HG03159 (cell line): ENCODE results near the gene SRGAP1.
A peak's percentile ranks its signal among the peaks of the same experiment; 100 is the strongest.
"Not testable (repeated sequence)": the region's sequence is repeated elsewhere in the genome, so short reads cannot be mapped to it uniquely, and the experiment has no call there.

Experiments
- ATAC-seq: cut with Tn5 transposase; IDR thresholded peaks from one replicate; pipeline ENCODE4 v1.9.1; 2021; ENCODE audit warnings: mild to moderate bottlenecking, moderate library complexity; ENCODE audit not compliant: unreplicated experiment

SRGAP1 gene

GRCh38 chr12:64145226-64145625, 300.7 kb downstream of the SRGAP1 start:
- no peak for ATAC-seq

DNA sequence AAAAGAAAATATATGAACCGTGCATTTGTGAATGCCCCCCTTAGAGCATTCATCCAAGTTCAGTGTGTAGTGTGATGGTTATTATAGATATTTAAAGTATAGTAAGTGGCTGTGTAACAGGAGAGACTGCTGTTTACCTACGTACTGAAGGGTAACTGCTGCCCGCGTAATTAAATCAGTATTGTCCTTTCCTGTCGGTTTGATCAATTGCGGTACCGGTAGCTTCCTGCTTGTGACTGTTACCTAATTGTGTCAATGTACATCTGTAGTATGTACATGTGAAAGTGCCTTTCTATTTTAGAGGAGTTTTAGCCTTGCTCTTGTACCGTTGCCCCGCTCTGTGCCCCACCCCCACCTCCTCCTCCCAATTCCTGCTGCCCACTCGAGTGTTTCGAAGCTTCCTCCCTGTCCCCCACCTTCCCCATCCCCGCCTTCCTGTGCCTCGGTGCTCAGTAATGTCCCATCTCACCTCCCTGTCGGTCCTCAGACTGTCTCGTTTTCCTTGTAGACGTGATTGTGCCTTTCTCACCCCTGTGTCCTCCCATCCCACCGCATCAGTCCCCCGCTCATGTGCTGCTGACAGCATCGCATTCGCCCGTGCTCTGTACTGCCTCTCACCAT, 302.6 kb downstream of the SRGAP1 start:
- no peak for ATAC-seq

DNA sequence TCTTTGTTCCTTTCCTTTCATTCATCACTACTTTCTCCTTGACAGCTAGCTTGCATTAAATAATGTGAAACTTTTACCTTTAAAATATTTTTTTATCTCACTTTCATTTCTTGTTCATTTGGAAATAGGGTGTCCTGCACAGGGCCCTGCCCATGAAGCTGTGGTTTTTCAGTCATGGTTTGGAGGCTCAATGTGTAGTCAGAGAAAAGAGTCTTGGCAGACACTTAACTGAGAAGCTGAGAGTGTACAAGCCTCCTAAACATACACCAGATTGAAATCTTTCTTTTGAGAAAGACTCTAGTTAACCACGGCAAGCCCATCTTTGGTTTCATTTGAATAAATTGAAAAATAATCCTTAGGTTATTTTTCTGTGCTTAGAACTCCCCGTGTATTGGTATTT, 303.4 kb downstream of the SRGAP1 start:
- ATAC-seq = no peak

DNA sequence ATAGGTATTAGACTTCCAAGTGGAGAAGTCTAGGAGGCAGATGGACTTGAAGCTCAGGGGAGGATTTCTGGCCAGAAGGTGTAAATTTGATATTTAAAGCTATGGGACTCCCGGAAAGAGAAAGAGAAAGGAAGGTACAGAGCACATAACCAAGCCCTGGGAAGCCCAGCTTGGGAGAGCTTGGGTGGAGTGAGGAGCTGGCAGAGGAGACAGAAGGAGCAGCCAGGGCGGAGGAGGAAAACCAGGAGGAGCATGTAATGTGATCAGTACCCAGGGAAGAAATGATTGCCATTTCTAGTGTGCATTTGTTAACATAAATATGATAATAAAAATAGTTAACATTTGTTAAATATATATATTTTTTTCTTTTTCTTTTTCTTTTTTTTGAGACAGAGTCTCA, 310.2 kb downstream of the SRGAP1 start:
- no peak for ATAC-seq

DNA sequence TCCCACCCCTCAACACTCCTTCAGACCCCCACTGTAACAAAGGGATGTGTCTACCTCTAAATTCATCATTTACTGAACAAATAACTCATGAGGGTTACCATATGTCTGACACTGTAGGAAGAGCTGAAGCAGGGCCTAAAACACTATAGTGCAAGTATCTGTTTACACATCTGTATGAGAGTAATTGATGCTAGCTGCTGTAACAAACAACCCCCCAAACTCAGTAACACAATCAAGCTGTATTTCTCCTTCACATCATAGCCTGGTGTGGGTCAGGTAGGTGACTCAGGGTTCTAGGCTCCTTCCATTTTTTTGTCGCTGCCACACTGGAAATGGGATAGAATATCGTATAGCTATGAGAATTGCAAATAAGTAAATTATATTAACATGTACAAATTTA, 312.6 kb downstream of the SRGAP1 start:
- no peak for ATAC-seq

DNA sequence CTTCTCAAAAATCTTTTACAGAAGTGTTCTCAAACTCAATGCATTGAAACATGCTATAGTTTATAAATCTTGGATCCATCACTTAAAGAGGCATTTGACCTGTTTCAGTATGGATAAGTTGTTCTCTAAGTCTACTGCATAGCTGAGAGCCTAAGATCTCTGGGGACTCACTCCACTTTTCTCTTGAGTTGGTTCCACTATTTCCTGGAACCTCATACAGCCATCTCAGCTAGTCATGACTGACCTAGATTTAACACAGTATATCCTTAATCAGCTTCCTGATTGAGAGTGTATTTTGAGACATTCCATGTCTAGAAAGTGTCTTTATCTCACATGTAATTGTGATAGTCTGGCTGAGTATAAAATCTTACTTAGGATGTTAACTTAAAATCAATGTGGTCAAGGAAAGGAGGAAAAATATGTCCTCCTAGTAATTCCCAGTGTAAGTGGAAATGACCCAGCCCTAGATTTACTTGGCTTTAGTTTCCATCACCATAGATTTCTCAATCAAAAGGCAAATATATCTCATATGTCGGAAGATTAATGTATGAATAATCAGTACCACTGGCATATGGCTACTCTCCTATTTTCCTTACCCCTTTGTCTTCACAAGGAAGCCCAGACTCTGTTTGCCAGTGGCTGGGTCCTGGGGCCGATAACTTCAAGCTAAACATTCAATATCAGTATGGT, 315.7 kb downstream of the SRGAP1 start:
- no peak for ATAC-seq

GRCh38 chr12:64160711-64161060, 316.2 kb downstream of the SRGAP1 start:
- ATAC-seq = no peak

DNA sequence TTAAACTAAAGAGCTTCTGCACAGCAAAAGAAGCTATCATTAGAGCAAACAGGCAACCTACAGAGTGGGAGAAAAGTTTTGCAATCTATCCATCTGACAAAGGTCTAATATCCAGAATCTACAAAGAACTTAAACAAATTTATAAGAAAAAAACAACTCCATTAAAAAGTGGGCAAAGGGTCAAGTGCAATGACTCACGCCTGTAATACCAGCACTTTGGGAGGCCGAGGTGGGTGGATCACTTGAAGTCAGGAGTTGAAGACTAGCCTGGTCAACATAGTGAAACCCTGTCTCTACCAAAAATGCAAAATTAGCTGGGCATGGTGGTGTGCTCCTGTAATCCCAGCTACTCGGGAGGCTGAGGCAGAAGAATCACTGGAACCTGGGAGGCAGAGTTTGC, 322.1 kb downstream of the SRGAP1 start:
- not testable (repeated sequence) for ATAC-seq

DNA sequence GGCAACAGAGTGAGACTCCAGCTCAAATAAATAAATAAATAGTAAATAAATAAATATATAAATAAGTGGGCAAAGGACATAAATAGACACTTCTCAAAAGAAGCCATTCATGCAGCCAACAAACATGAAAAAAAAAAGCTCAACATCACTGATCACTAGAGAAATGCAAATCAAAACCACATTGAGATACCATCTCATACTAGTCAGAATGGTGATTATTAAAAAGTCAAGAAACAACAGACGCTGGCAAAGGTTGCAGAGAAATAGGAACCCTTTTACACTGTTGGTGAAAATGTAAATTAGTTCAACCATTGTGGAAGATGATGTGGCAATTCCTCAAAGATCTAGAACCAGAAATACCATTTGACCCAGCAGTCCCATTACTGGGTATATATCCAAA, 322.5 kb downstream of the SRGAP1 start:
- not testable (repeated sequence) for ATAC-seq

DNA sequence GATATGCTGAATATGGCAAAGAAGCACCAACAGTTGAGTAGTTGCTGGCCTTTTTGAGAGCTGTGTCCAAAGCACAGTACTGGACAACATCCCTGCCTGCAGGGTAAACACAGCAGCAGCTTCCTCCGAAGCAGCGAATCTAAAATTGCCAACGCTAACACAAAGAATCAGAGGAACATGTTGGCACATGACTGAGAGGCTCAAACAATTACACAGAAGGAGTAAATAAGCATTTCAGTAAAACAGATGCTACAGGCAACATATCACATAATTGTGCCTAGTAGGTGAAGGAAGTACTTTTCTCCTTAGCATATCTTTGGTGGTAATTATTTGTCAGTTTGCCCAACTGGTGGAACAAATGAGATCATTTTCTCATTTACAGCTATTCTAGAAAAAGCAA, 325.5 kb downstream of the SRGAP1 start:
- no peak for ATAC-seq

DNA sequence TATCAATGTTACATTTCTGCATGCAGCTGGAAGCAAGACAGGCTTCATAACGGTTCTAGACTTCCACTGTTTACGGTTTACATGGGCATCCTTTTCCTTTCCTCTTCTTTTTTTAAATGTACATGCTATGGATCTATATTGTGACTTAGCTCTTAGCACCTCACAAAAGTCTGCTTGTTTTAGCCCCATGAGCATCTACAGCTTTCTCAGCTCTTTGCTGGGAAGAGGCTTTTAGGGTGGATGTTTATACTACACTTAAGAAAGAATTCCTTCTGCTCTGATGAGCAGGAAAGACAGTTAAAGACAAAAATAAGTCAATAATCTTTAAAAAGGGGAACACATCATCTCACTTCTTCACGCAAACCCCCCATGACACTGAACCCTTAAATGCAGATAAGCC, 326.2 kb downstream of the SRGAP1 start:
- no peak for ATAC-seq

- ATAC-seq = no peak
Observed at GRCh38 chr12:64171715-64172114, 327.2 kb downstream of the SRGAP1 start.

GRCh38 chr12:64172143-64172970, 327.9 kb downstream of the SRGAP1 start:
- ATAC-seq = no peak

DNA sequence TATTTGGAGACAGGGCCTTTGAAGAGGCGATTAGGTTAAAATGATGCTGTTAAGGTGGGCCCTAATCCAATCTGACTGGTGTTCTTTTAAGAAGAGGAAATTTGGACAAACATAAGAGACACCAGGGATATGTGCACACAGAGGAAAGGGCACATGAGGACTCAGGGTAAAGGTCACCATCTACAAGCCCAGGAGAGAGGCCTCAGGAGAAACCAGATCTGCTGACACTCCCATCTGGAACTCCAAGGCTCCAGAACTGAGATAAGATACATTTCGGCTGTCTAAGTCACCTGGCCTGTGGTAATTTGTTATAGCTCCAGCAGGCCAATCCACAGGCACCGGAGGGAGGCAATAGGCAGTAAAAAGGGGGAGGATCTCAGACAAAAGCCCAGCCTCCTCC, 329.0 kb downstream of the SRGAP1 start:
- ATAC-seq = no peak

DNA sequence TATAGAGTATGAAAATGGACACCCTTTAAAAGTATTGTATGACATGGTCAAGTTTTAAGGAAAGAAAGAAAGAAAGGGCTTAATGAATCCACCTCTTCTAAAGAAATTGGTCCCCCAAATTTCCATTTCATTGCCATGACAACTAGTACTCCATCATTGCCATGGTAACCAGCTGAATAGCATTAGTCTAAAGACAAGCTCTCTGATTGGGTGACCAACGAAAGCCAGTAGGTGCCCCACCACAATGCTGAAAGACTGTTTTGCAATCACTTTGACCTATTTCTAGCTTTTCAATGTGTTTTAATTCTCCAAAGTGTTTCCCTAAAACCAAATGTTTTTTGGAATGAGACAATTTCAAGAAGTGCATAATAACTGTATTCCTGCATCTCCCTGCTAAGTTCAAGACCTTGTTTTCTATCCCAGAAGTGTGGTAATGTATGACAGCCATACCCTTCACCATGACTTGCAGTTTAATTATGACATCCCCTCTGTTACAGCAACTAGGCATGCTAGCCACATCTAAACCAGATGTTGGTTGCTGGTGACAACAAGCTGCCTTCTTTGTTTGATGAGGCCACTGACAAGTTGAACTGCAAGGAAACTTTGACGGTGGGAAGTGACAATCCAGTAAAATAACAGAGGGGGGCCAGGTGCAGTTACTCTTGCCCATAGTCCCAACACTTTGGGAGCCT, 330.9 kb downstream of the SRGAP1 start:
- no peak for ATAC-seq

- no peak for ATAC-seq
Observed at GRCh38 chr12:64177001-64177400, 332.5 kb downstream of the SRGAP1 start.

GRCh38 chr12:64178122-64178521, 333.6 kb downstream of the SRGAP1 start:
- no peak for ATAC-seq

DNA sequence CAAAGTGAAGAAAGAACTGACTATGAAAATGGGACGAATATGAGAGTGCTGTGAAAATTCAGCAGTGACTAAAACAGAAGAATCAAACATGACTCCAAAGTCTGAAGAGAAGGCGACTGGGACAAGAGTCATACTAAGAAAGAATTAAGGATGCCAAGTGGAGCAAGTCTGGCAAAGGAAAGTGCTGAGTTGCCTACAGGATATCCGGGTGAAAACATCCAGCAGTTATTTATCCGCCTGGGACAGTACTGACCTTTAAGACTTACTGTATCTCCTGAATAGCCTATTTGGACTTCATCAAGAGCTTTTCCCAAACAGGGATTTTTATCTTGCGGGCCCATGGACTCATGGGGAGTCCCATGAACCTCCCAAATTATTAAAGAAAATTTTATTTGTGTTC, 336.5 kb downstream of the SRGAP1 start:
- no peak for ATAC-seq

DNA sequence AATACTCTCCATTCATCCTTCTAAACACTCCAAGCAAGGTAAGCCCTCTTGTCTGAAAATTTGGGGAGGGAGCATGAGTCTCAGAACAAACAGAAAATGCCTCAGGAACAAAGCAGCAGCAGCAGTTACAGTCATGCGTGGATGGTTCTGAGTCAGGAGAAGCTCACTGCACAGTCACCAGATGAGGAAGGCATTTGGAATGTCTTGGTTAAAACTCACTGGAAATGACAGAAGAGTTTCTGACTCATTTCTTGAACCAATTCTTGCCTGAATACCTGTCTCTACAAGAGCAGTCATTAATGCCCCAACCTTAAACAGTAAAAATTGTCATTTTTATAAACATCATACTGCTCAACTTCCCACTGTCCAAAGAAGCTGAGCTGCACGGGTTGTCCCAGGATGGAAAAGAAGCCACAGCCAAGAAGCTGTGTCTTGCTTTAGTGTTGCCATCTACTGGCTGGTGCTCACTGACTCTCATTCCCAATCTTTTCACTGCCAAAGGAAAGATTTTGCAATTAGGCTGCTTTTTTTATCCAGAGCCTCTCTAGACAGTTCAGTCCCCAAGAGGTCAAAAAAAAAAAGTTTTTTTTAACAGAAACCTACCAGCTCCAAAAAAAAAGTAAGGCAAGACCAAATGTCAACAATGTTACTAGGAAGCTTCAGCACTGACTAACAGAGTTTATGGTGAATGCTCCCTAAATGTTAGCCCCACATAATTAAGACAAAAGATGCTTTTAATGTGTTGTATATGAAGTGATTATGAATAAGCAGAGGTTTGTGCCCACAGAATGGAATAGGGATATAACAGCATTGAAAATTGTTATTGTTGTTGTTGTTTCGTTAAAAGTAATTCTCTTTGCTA, 337.2 kb downstream of the SRGAP1 start:
- no peak for ATAC-seq

- ATAC-seq = no peak
Observed at GRCh38 chr12:64184216-64184615, 339.7 kb downstream of the SRGAP1 start.

- ATAC-seq = peak; percentile 90
Observed at GRCh38 chr12:64186789-64187188, 342.3 kb downstream of the SRGAP1 start.
